Activated naive CD4-positive, alpha-beta T cell treated with anti-CD3 and anti-CD28 coated beads, Interleukin-2, amount 50 U/mL, for 72 hours (primary cell): ENCODE measurements around the gene UBE2G1. TPM values are rescaled to one million over a fixed set of nuclear protein-coding genes. Genes with fewer than 3 reads are reported as not detected.

ENCODE experiments used
- ATAC-seq, 2 donors: fragments of 150-1000 bp; cut with Tn5 transposase; 2 replicates each; pipeline ENCODE4 v1.10.0; 2021; ENCODE audit warnings: mild to moderate bottlenecking in 2 of 2, moderate library complexity in 2 of 2
- DNase-seq, 2 donors: peaks; one replicate each; pipeline ENCODE4 v3.0.0; 2021 to 2022; ENCODE audit warnings: low spot score in 2 of 2
- H3K27ac Mint-ChIP-seq, 2 donors: one replicate each; pipeline ENCODE4 v1.8.0; 2022; ENCODE audit warnings: mild to moderate bottlenecking in 2 of 2, mixed read lengths in 2 of 2
- H3K36me3 Mint-ChIP-seq, 2 donors: one replicate each; pipeline ENCODE4 v1.8.0; 2022; ENCODE audit warnings: mixed read lengths in 2 of 2
- H3K9me3 Mint-ChIP-seq, 2 donors: one replicate each; pipeline ENCODE4 v1.8.0; 2022; ENCODE audit warnings: mixed read lengths in 2 of 2
- total RNA-seq, 2 donors: library from RNA; stranded (reverse); gene quantifications; one replicate each; pipeline ENCODE4 v1.2.3, GENCODE V29; 2022

UBE2G1 gene
- total RNA-seq, 2 donors from 2014 or later = 57.9 to 68.1 TPM

- H3K36me3 Mint-ChIP-seq = peaks cover 0 to 6% of the 10 kb centered on the region in 2 donors
These were observed 145.3 kb downstream of the UBE2G1 start for GRCh38 chr17:4221163-4221562.

GRCh38 chr17:4220655-4221054 lies 145.8 kb downstream of the UBE2G1 start:
- Mint-ChIP-seq H3K9me3 (no peaks in the 10 kb centered on the region), H3K27ac (peak overlapping the region in 1 of 2 donors; percentile 35), H3K36me3 (peaks cover 0 to 6% of the 10 kb centered on the region in 2 donors)
- DNase-seq (no peak), ATAC-seq (no peak)

More at GRCh38 chr17:4221163-4221562, 145.3 kb downstream of the UBE2G1 start:
- peak overlapping the region in 1 of 2 donors; percentile 35 for H3K27ac Mint-ChIP-seq
- ATAC-seq = no peak
- no peaks in the 10 kb centered on the region for H3K9me3 Mint-ChIP-seq
- DNase-seq = no peak

Other genes with a start within 250 kb of the UBE2G1 start
- gene ZZEF1, start 223.6 kb downstream of the UBE2G1 start, total RNA-seq = 10 to 100 TPM; 37.0 to 50.0 TPM
- 10 to 100 TPM in 1 of 2 donors, 1 to 10 TPM in 1; 2.6 to 10.6 TPM for gene CYB5D2, start 223.5 kb downstream of the UBE2G1 start, total RNA-seq
- gene ANKFY1, start 102.7 kb downstream of the UBE2G1 start, total RNA-seq = 10 to 100 TPM; 52.8 to 54.0 TPM
- gene SPNS3, start 67.3 kb upstream of the UBE2G1 start, total RNA-seq = 1 to 10 TPM; 4.4 to 8.7 TPM
- gene SPNS2, start 132.2 kb upstream of the UBE2G1 start, total RNA-seq = under 1 TPM; 0.16 to 0.64 TPM
- gene MYBBP1A, start 188.7 kb upstream of the UBE2G1 start, total RNA-seq = 10 to 100 TPM; 62.3 to 71.3 TPM
- gene GGT6, start 193.9 kb upstream of the UBE2G1 start, total RNA-seq = not detected
- gene SMTNL2, start 217.9 kb upstream of the UBE2G1 start, total RNA-seq = not detected